ENCODE measurements around the gene SMIM27. TPM values are rescaled to one million over a fixed set of nuclear protein-coding genes. Genes with fewer than 3 reads are reported as not detected.
"Not testable (repeated sequence)": the region's sequence is repeated elsewhere in the genome, so short reads cannot be mapped to it uniquely, and the experiment has no call there.

SMIM27 gene
- 1.1 and 5.3 TPM in 2 replicates for total RNA-seq

- peak; percentile 78 to 94 for DNase-seq (ENCODE audit: low read depth in 2 of 2)
Observed at GRCh38 chr9:32552172-32552872, at the start of gene SMIM27, which contains the start of gene TOPORS. TSS of gene SMIM27 (plus strand) at chr9:32552327. CDS start at chr9:32552435, 108 bp downstream. TSS of gene TOPORS (minus strand) at chr9:32552586. CDS start at chr9:32552436, 150 bp downstream.

GRCh38 chr9:32502464-32502863 lies 49.7 kb upstream of the SMIM27 start:
- peak in 1 of 2 donors; percentile 87 for DNase-seq (ENCODE audit: low read depth in 2 of 2)

GRCh38 chr9:32503008-32503407 lies 49.1 kb upstream of the SMIM27 start:
- DNase-seq (ENCODE audit: low read depth in 2 of 2), result no peak

GRCh38 chr9:32508728-32509127 lies 43.4 kb upstream of the SMIM27 start:
- DNase-seq (ENCODE audit: low read depth in 2 of 2), result no peak

- no peak for DNase-seq (ENCODE audit: low read depth in 2 of 2)
Observed at GRCh38 chr9:32516241-32516640, 35.9 kb upstream of the SMIM27 start.

- DNase-seq (ENCODE audit: low read depth in 2 of 2), result no peak
Observed at GRCh38 chr9:32518276-32518675, 33.9 kb upstream of the SMIM27 start.

- no peak for DNase-seq (ENCODE audit: low read depth in 2 of 2)
Observed at GRCh38 chr9:32523910-32524309, 28.2 kb upstream of the SMIM27 start.

GRCh38 chr9:32524558-32524891 lies 27.6 kb upstream of the SMIM27 start:
- not testable (repeated sequence) for DNase-seq (ENCODE audit: low read depth in 2 of 2)

- peak in 1 of 2 donors; percentile 29 for DNase-seq (ENCODE audit: low read depth in 2 of 2)
Observed at GRCh38 chr9:32524892-32525708, 27.0 kb upstream of the SMIM27 start.

- DNase-seq (ENCODE audit: low read depth in 2 of 2), result no peak
Observed at GRCh38 chr9:32525709-32526030, 26.5 kb upstream of the SMIM27 start.

GRCh38 chr9:32526041-32526706 lies 26.0 kb upstream of the SMIM27 start, which contains the start of gene RIGI:
TSS of gene RIGI (minus strand) at chr9:32526196. CDS start at chr9:32526166, 30 bp downstream.
- peak; percentile 92 to 96 for DNase-seq (ENCODE audit: low read depth in 2 of 2)

- DNase-seq (ENCODE audit: low read depth in 2 of 2), result no peak
Observed at GRCh38 chr9:32526707-32527048, 25.4 kb upstream of the SMIM27 start.

- DNase-seq (ENCODE audit: low read depth in 2 of 2), result no peak
Observed at GRCh38 chr9:32533336-32533735, 18.8 kb upstream of the SMIM27 start.

GRCh38 chr9:32533816-32534215 lies 18.3 kb upstream of the SMIM27 start:
- DNase-seq (ENCODE audit: low read depth in 2 of 2), result no peak

GRCh38 chr9:32543047-32543446 lies 9.1 kb upstream of the SMIM27 start:
- no peak for DNase-seq (ENCODE audit: low read depth in 2 of 2)

- DNase-seq (ENCODE audit: low read depth in 2 of 2), result no peak
Observed at GRCh38 chr9:32545884-32546283, 6.2 kb upstream of the SMIM27 start.

GRCh38 chr9:32548213-32548612 lies 3.9 kb upstream of the SMIM27 start:
- not testable (repeated sequence) for DNase-seq (ENCODE audit: low read depth in 2 of 2)

GRCh38 chr9:32550150-32550561 lies 2.0 kb upstream of the SMIM27 start:
- peak in 1 of 2 donors; percentile 52 for DNase-seq (ENCODE audit: low read depth in 2 of 2)

- peak; percentile 88 to 97 for DNase-seq (ENCODE audit: low read depth in 2 of 2)
Observed at GRCh38 chr9:32550562-32551275, 1.4 kb upstream of the SMIM27 start.

- DNase-seq (ENCODE audit: low read depth in 2 of 2), result peak in 1 of 2 donors; percentile 55
Observed at GRCh38 chr9:32551276-32552051, 663 bp upstream of the SMIM27 start.

GRCh38 chr9:32554107-32554506 lies 2.0 kb downstream of the SMIM27 start:
- DNase-seq (ENCODE audit: low read depth in 2 of 2), result no peak

Data from dermis microvascular lymphatic vessel endothelial cell (primary cell).